Ascending aorta (tissue), 2 donors: ENCODE data around the gene ADAMTS6. TPM values are rescaled to one million over a fixed set of nuclear protein-coding genes. Genes with fewer than 3 reads are reported as not detected.
"Not testable (repeated sequence)": the region's sequence is repeated elsewhere in the genome, so short reads cannot be mapped to it uniquely, and the experiment has no call there.

ENCODE experiments used
- DNase-seq, 2 donors: peaks; one replicate each; pipeline ENCODE4 v3.0.0-alpha.2; 2019; ENCODE audit warnings: low spot score in 2 of 2
- H3K27ac ChIP-seq, 2 donors: fragments of 200-600 bp; sonication (generic); one replicate each; pipeline ENCODE4 v1.5.1; 2016 to 2017; ENCODE audit warnings: mild to moderate bottlenecking in 1 of 2
- H3K27me3 ChIP-seq: fragments of 200-600 bp; sonication (generic); one replicate; pipeline ENCODE4 v1.5.1; 2017
- H3K36me3 ChIP-seq, 2 donors: fragments of 200-600 bp; sonication (generic); one replicate each; pipeline ENCODE4 v1.5.1; 2016
- H3K4me1 ChIP-seq, 2 donors: fragments of 200-600 bp; sonication (generic); one replicate each; pipeline ENCODE4 v1.5.1; 2016 to 2017; ENCODE audit warnings: mild to moderate bottlenecking in 1 of 2
- H3K4me3 ChIP-seq, 2 donors: fragments of 200-600 bp; sonication (generic); one replicate each; pipeline ENCODE4 v1.5.1; 2016 to 2017; ENCODE audit warnings: mild to moderate bottlenecking in 1 of 2
- H3K9me3 ChIP-seq, 2 donors: fragments of 200-600 bp; sonication (generic); one replicate each; pipeline ENCODE4 v1.5.1; 2016
- CTCF ChIP-seq, 3 experiments: fragments of 200-600 bp in 2 of 3; fragments of 450-650 bp in 1 of 3; sonication (generic) in 2 of 3; IDR thresholded peaks; one replicate each; pipeline ENCODE4 v1.5.1; 2016 to 2019; ENCODE audit warnings: antibody characterized with exemption in 3 of 3, mild to moderate bottlenecking in 1 of 3, moderate library complexity in 1 of 3
- intact Hi-C: fragments of 100-400 bp; cut with DNase I; formaldehyde crosslinking; loops from one replicate; pipeline ENCODE4 v1.15.1; 2023
- total RNA-seq: library from RNA; depleted of rRNA; stranded (reverse); fragments of >200 nt; gene quantifications from one replicate; pipeline ENCODE4 v1.1.0, GENCODE V29; 2016

ADAMTS6 gene
- total RNA-seq, 1 donor from 2014 or later, result 8.9 TPM

GRCh38 chr5:65391591-65391990 is 90.1 kb downstream of the ADAMTS6 start:
- Histone ChIP-seq H3K27me3 (no peaks in the 10 kb centered on the region), H3K27ac (no peak overlapping the region), H3K4me1 (peaks cover 3 to 11% of the 10 kb centered on the region in 2 donors), H3K4me3 (no peak overlapping the region), H3K36me3 (no peaks in the 10 kb centered on the region), H3K9me3 (no peaks in the 10 kb centered on the region)
- TF ChIP-seq CTCF (IDR thresholded peaks at IDR 0.05), result no peak
- no peak for DNase-seq
- intact Hi-C loops, result loop anchor here (5.0 kb wide), 1 partner anchor 91 kb away; the partner anchor contains the start of gene ADAMTS6

DNA sequence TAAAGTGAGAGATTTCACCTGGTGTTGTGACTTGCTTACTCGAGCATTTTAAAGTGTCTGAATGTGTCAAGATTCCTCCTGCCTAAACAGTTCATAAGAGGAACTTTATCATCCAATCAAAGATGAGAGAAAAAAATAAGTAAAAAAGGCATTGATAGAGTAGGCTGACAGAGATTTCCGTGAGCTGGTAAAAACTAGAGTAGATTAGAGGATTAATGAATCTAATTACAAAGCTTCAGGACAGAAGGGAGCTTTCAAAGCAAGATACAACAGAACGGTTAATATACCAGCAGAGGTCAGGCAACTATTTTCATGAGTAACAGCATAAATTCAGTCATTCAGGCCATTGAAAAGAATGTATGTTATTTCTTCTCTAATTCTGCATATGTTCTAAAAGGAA is 91.5 kb downstream of the ADAMTS6 start:
- Histone ChIP-seq H3K27me3 (no peaks in the 10 kb centered on the region), H3K36me3 (no peaks in the 10 kb centered on the region), H3K4me1 (peaks cover 3 to 10% of the 10 kb centered on the region in 2 donors), H3K4me3 (no peak overlapping the region), H3K27ac (no peak overlapping the region), H3K9me3 (no peaks in the 10 kb centered on the region)
- DNase-seq, result no peak
- intact Hi-C loops, result loop anchor here (5.0 kb wide), 1 partner anchor 92 kb away; the partner anchor contains the start of gene ADAMTS6
- TF ChIP-seq CTCF (IDR thresholded peaks at IDR 0.05), result no peak

DNA sequence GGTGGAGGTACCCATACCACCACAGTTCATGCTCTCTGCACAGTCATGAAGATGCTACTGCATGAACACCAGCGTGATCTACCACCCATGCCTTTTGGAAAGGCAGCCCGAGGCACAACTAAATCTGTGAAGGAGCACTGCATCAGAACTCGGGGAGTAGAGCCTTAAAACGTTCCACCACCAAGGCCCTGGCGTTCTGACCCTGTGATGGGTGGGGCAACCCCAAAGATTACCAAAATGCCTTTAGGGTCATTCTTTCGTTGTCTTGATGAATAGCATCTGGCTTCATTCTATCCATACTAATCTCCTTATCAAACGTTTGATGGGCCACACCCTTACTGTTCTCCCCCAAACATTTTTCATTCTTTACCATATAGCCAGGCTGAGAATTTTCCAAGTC is 97.9 kb downstream of the ADAMTS6 start:
- Histone ChIP-seq H3K9me3 (no peaks in the 10 kb centered on the region), H3K4me1 (no peaks in the 10 kb centered on the region), H3K36me3 (no peaks in the 10 kb centered on the region), H3K27ac (no peak overlapping the region), H3K27me3 (no peaks in the 10 kb centered on the region), H3K4me3 (no peak overlapping the region)
- no peak for TF ChIP-seq CTCF (IDR thresholded peaks at IDR 0.05)
- DNase-seq, result no peak
- intact Hi-C loops, result no loop called here

- no peak overlapping the region for H3K27ac ChIP-seq
- TF ChIP-seq CTCF (IDR thresholded peaks at IDR 0.05), result no peak
- no peaks in the 10 kb centered on the region for H3K27me3 ChIP-seq
- H3K4me3 ChIP-seq, result no peak overlapping the region
- no peaks in the 10 kb centered on the region for H3K4me1 ChIP-seq
- intact Hi-C loops, result no loop called here
- no peaks in the 10 kb centered on the region for H3K9me3 ChIP-seq
- DNase-seq, result no peak
- H3K36me3 ChIP-seq, result no peaks in the 10 kb centered on the region
These were observed 99.1 kb downstream of the ADAMTS6 start for GRCh38 chr5:65382582-65382981.

DNA sequence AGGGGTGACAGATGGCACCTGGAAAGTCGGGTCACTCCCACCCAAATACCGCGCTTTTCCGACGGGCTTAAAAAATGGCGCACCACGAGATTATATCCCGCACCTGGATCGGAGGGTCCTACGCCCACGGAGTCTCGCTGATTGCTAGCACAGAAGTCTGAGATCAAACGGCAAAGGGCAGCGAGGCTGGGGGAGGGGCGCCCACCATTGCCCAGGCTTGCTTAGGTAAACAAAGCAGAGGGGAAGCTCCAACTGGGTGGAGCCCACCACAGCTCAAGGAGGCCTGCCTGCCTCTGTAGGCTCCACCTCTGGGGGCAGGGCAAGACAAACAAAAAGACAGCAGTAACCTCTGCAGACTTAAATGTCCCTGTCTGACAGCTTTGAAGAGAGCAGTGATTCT is 111.2 kb downstream of the ADAMTS6 start:
- intact Hi-C loops, H3K27me3 ChIP-seq, H3K4me3 ChIP-seq, H3K36me3 ChIP-seq, H3K4me1 ChIP-seq, H3K27ac ChIP-seq, DNase-seq, H3K9me3 ChIP-seq: not testable (repeated sequence)

DNA sequence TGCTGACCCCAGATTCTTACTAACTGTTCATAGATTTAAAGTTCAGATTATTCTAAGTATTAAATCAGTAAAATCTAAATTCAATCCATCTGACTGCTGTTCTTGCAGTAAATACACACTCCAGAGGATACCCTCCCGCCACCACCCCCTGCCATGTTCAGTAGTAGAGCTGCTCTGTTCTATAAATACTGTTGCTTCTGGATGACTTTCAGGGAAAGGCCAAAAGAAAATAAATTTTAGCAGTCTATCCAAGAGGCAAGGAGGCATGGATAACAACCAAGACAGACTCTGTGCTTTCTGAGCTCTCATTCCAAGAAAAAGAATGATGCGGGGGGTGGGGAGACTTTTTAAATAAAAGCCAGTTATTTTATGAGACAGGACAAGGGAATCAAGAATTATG is 115.1 kb downstream of the ADAMTS6 start:
- Histone ChIP-seq H3K36me3 (no peaks in the 10 kb centered on the region), H3K27ac (peak overlapping the region; percentile 35 to 60), H3K9me3 (no peaks in the 10 kb centered on the region), H3K27me3 (no peaks in the 10 kb centered on the region), H3K4me3 (peak overlapping the region in 1 of 2 donors; percentile 17), H3K4me1 (peaks cover 2 to 13% of the 10 kb centered on the region in 2 donors)
- no peak for DNase-seq
- no peak for TF ChIP-seq CTCF (IDR thresholded peaks at IDR 0.05)
- intact Hi-C loops, result loop anchor here (5.0 to 10.0 kb wide), 2 partner anchors 116 to 262 kb away; partner anchors contain the start of gene ADAMTS6
